Pancreas (tissue), 10 donors: ENCODE measurements around the gene HEXA. TPM values are rescaled to one million over a fixed set of nuclear protein-coding genes. Genes with fewer than 3 reads are reported as not detected.

ENCODE experiments used
- ATAC-seq, 4 donors: fragments of 200-7000 bp; cut with Tn5 transposase; one replicate each; pipeline versions ENCODE4 v1.8.0 to v1.9.1; 2020; ENCODE audit warnings: mild to moderate bottlenecking in 4 of 4, moderate library complexity in 4 of 4
- DNase-seq, 6 donors: peaks; one replicate each; pipeline ENCODE4 v3.0.0-alpha.2; 2020
- FAIRE-seq: peaks from 2 replicates; lab custom pipeline; 2012; peaks lifted over from hg19 to GRCh38; lab: Jason Lieb, UNC
- H3K27ac ChIP-seq, 4 donors: fragments of 200-600 bp; sonication (generic); 1 replicate in 3 of 4; 2 replicates in 1 of 4; pipeline versions ENCODE4 v1.5.0 to v1.8.0; 2020
- H3K27me3 ChIP-seq, 4 donors: fragments of 200-600 bp; one replicate each; pipeline ENCODE4 v1.8.0; 2021
- H3K36me3 ChIP-seq, 3 donors: fragments of 200-600 bp; sonication (generic) in 1 of 3; one replicate each; pipeline versions ENCODE4 v1.5.0 to v1.8.0; 2020 to 2021
- H3K4me1 ChIP-seq, 3 donors: fragments of 200-600 bp; one replicate each; pipeline ENCODE4 v1.8.0; 2021
- H3K4me3 ChIP-seq, 4 donors: fragments of 200-600 bp; sonication (generic) in 2 of 4; one replicate each; pipeline versions ENCODE4 v1.5.0 to v1.8.0; 2020 to 2021
- H3K9me3 ChIP-seq, 4 donors: fragments of 200-600 bp; one replicate each; pipeline ENCODE4 v1.8.0; 2021
- WGBS, 2 donors: extraction: QIAGEN DNeasy Blood & Tissue Kit; methylation state at CpG; one replicate each; pipeline ENCODE4 v1.1.7; 2013; 5-methylcytosine and 5-hydroxymethylcytosine counted together
- intact Hi-C, 3 donors: fragments of 100-400 bp; cut with DNase I; formaldehyde crosslinking; loops; one replicate each; pipeline versions ENCODE4 v1.11.1 to v1.14.2; 2022
- polyA plus RNA-seq, 2 donors: library from polyadenylated mRNA; stranded (reverse); fragments of 200-250 nt; gene quantifications; one replicate each; pipeline ENCODE4 v1.2.3, GENCODE V29; 2013
- total RNA-seq, 6 donors: library from RNA; stranded (reverse); fragmentation: NEBNext Ultra II Directional in 4 of 6; extraction: Animal tissue kit (Norgen Biotek cat#: 25700) in 4 of 6; gene quantifications; one replicate each; pipeline versions ENCODE4 v1.2.1 to v1.2.4, GENCODE V29; 2021 to 2023
- TF ChIP-seq, protein P1 (sequence below), 4 donors: fragments of 200-600 bp; sonication (generic) in 3 of 4; IDR thresholded peaks; one replicate each; pipeline versions ENCODE4 v1.5.0 to v1.8.0; 2021; ENCODE audit warnings: antibody characterized with exemption in 4 of 4
- donor health status: healthy with polysubstance abuse.
- donor health status: DM: no; HTN: no; CAD: no; lungs with moderate emphysema.
- donor health status: DM: no; HTN: no; CAD: no.
- donor health status: control.
- donor health status: control.
- donor health status: Bipolar disorder and iron deficiency.
- donor health status: DM: yes; HTN: yes; CAD: no.
- donor health status: DM: no; HTN: no; CAD: no.
- donor health status: DM: no; HTN: no; CAD: no.
- donor health status: DM: yes; HTN: yes; CAD: no.

HEXA gene
- total and polyA plus RNA-seq, 8 donors, result 30.2 to 76.0 (median 54.0) TPM

DNA sequence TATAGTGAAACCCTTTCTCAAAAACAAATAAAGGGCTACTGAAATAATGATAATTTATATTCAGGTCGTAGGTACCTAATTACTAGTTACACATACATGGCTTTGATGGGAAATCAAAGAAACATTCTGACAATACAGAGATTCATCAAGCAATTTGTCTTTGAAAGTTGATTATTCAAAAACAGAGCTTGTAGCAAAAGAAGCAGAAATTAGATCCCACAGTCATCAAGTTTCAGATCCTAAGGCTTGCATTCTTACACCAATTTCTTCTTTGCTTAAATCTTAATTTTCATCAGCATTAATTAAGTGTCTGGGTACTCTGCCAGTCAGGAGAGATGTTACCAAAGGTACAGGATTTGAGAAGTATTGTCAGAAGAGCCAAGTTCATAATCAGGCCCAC is 1.5 kb upstream of the HEXA start:
- FAIRE-seq (no peak), ATAC-seq (no peak), DNase-seq (no peak)
- no peaks in the 10 kb centered on the region for H3K27me3 ChIP-seq
- TF ChIP-seq, protein P1, sequence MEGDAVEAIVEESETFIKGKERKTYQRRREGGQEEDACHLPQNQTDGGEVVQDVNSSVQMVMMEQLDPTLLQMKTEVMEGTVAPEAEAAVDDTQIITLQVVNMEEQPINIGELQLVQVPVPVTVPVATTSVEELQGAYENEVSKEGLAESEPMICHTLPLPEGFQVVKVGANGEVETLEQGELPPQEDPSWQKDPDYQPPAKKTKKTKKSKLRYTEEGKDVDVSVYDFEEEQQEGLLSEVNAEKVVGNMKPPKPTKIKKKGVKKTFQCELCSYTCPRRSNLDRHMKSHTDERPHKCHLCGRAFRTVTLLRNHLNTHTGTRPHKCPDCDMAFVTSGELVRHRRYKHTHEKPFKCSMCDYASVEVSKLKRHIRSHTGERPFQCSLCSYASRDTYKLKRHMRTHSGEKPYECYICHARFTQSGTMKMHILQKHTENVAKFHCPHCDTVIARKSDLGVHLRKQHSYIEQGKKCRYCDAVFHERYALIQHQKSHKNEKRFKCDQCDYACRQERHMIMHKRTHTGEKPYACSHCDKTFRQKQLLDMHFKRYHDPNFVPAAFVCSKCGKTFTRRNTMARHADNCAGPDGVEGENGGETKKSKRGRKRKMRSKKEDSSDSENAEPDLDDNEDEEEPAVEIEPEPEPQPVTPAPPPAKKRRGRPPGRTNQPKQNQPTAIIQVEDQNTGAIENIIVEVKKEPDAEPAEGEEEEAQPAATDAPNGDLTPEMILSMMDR (IDR thresholded peaks at IDR 0.05), result no peak
- peak overlapping the region in 1 of 4 donors; percentile 91 for H3K27ac ChIP-seq
- H3K9me3 ChIP-seq, result no peaks in the 10 kb centered on the region
- WGBS, 2 donors, result 73 to 78% methylated on average over 1 of the region's 1 CpG
- no peak overlapping the region for H3K4me3 ChIP-seq
- H3K36me3 ChIP-seq, result no peaks in the 10 kb centered on the region
- H3K4me1 ChIP-seq, result peaks cover 5 to 15% (median 11%) of the 10 kb centered on the region in 3 donors
- intact Hi-C loops, result no loop called here

GRCh38 chr15:72375501-72375845 is 341 bp downstream of the HEXA start:
- ATAC-seq (peak; percentile 76 to 86 (median 82)), FAIRE-seq (no peak), DNase-seq (peak in 3 of 6 donors; percentile 67 to 75 (median 67))
- Histone ChIP-seq H3K27ac (peak overlapping the region; percentile 77 to 92 (median 88)), H3K4me3 (peak overlapping the region; percentile 44 to 87 (median 66)), H3K4me1 (peaks cover 5 to 16% (median 11%) of the 10 kb centered on the region in 3 donors), H3K36me3 (no peaks in the 10 kb centered on the region), H3K9me3 (no peaks in the 10 kb centered on the region), H3K27me3 (no peaks in the 10 kb centered on the region)
- WGBS, 2 donors, result 0% methylated on average over 17 of the region's 17 CpGs
- intact Hi-C loops, result no loop called here
- TF ChIP-seq, protein P1 (IDR thresholded peaks at IDR 0.05), result no peak

DNA sequence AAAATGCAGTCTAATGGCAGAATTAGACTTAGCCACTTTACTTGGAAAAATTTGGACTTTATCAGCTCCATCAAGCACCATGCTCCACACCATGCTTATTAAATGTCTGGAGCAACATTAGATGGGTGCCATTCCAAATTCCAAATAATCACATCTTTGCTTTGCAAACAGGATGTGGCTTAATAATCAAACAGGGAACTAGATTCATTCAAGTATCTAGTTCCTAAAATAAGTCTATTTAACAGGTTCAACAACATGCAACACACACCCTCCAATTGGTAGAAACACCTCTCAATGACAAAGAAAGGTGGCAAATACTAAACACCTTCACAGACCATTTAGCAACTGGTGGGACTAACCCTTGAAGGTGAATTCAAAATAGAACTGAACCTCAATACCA is 3.5 kb downstream of the HEXA start:
- TF ChIP-seq, protein P1 (IDR thresholded peaks at IDR 0.05), result no peak
- FAIRE-seq (no peak), DNase-seq (no peak), ATAC-seq (no peak)
- Histone ChIP-seq H3K9me3 (no peaks in the 10 kb centered on the region), H3K4me1 (peaks cover 5 to 16% (median 11%) of the 10 kb centered on the region in 3 donors), H3K36me3 (no peaks in the 10 kb centered on the region), H3K27me3 (no peaks in the 10 kb centered on the region), H3K27ac (no peak overlapping the region), H3K4me3 (no peak overlapping the region)
- intact Hi-C loops, result no loop called here

DNA sequence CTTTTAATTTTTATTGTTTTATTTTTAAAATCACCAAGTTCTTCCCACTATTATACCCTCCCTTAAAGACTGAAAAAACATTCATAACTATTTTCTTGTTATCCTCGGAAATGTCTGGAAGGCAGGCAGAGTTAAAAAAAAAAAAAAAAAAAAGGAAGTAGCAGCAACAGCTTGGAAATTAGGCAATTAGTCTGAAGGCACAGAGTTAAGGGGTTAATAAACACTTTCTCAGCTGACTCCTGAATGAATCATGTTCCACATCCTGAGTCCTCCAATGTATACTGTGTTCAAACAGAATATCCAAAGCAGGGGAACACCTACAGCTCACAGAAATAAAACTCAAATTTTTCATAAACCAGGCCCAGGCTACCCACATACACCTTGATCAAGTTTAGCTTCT is 5.8 kb downstream of the HEXA start:
- Histone ChIP-seq H3K4me3 (no peak overlapping the region), H3K27me3 (no peaks in the 10 kb centered on the region), H3K36me3 (no peaks in the 10 kb centered on the region), H3K9me3 (no peaks in the 10 kb centered on the region), H3K27ac (no peak overlapping the region), H3K4me1 (peaks cover 4 to 7% (median 5%) of the 10 kb centered on the region in 3 donors)
- WGBS, 2 donors, result 83 to 86% methylated on average over 1 of the region's 1 CpG
- TF ChIP-seq, protein P1 (IDR thresholded peaks at IDR 0.05), result no peak
- no peak for FAIRE-seq
- peak in 2 of 4 donors; percentile 46 to 59 for ATAC-seq
- DNase-seq, result no peak
- intact Hi-C loops, result no loop called here

DNA sequence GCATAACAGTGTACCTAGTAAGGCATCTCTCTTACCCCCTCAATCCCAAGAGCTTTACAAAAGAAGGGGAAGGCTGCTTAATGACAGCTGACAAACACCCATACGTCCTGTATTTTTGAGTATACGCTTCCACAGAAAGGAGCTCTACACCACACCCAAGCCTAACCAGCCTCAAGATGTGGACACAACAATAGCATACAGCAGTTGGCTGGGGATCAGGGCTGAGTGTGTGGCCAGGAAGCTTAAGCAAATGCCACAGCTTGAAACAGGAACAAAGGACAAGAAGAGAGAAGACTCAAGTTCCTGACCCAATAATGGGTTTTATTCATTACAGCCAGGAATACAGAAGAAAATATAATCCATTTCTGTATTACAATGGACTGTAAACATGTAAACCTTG is 6.9 kb downstream of the HEXA start:
- Histone ChIP-seq H3K36me3 (no peaks in the 10 kb centered on the region), H3K4me1 (peaks cover 0 to 4% (median 0%) of the 10 kb centered on the region in 3 donors), H3K27ac (no peak overlapping the region), H3K9me3 (no peaks in the 10 kb centered on the region), H3K27me3 (no peaks in the 10 kb centered on the region), H3K4me3 (no peak overlapping the region)
- TF ChIP-seq, protein P1 (IDR thresholded peaks at IDR 0.05), result no peak
- WGBS, 2 donors, result 87% methylated on average over 2 of the region's 2 CpGs
- peak in 3 of 4 donors; percentile 35 to 79 (median 79) for ATAC-seq
- DNase-seq, result peak in 1 of 6 donors; percentile 36
- FAIRE-seq, result no peak
- intact Hi-C loops, result no loop called here
